ENCODE data around the gene RELT.
A peak's percentile ranks its signal among the peaks of the same experiment; 100 is the strongest.

Gene RELT
- total RNA-seq = 88.9 to 258 (median 149) reads per million in 4 donors

GRCh38 chr11:73376160-73376802 lies at the start of gene RELT:
RELT (plus strand) TSS chr11:73376399; CDS start chr11:73389137, 12,738 bp downstream.
- peak; percentile 83 to 94 (median 85) for DNase-seq

- DNase-seq = no peak
Measured at GRCh38 chr11:73326929-73327811, 49.0 kb upstream of the RELT start.

- DNase-seq = no peak
Measured at GRCh38 chr11:73327812-73328364, 48.3 kb upstream of the RELT start.

- DNase-seq = no peak
Measured at GRCh38 chr11:73330569-73331093, 45.6 kb upstream of the RELT start.

- DNase-seq = no peak
Measured at GRCh38 chr11:73331138-73331916, 44.9 kb upstream of the RELT start.

- no peak for DNase-seq
Measured at GRCh38 chr11:73333173-73333572, 43.0 kb upstream of the RELT start.

GRCh38 chr11:73333640-73334383 lies 42.4 kb upstream of the RELT start:
- DNase-seq = no peak

GRCh38 chr11:73334384-73335203 lies 41.6 kb upstream of the RELT start:
- DNase-seq = no peak

- DNase-seq = peak; percentile 49 to 76 (median 62)
Measured at GRCh38 chr11:73335204-73335923, 40.8 kb upstream of the RELT start.

- no peak for DNase-seq
Measured at GRCh38 chr11:73337846-73338245, 38.4 kb upstream of the RELT start.

GRCh38 chr11:73338279-73338678 lies 37.9 kb upstream of the RELT start:
- no peak for DNase-seq

GRCh38 chr11:73340164-73340563 lies 36.0 kb upstream of the RELT start:
- no peak for DNase-seq

- DNase-seq = no peak
Measured at GRCh38 chr11:73342633-73343032, 33.6 kb upstream of the RELT start.

GRCh38 chr11:73343076-73343873 lies 32.9 kb upstream of the RELT start:
- DNase-seq = no peak

- DNase-seq = no peak
Measured at GRCh38 chr11:73344191-73344607, 32.0 kb upstream of the RELT start.

- no peak for DNase-seq
Measured at GRCh38 chr11:73345481-73346160, 30.6 kb upstream of the RELT start.

- DNase-seq = no peak
Measured at GRCh38 chr11:73346186-73346935, 29.8 kb upstream of the RELT start.

- no peak for DNase-seq
Measured at GRCh38 chr11:73347067-73347466, 29.1 kb upstream of the RELT start.
